Left renal cortex interstitium (tissue), 4 donors: ENCODE measurements around the gene TFEB. TPM values are rescaled to one million over a fixed set of nuclear protein-coding genes. Genes with fewer than 3 reads are reported as not detected.

ENCODE experiments used
- DNase-seq, 4 donors: peaks; one replicate each; pipeline ENCODE4 v3.0.0-alpha.2; 2013; ENCODE audit warnings: low read depth in 4 of 4, low spot score in 2 of 4, missing footprints in 1 of 4
- polyA plus RNA-seq, 4 donors: library from polyadenylated mRNA; unstranded; fragments of 120-200 nt; gene quantifications; one replicate each; pipeline ENCODE4 v1.2.1, GENCODE V29; 2013; ENCODE audit not compliant: insufficient read length in 4 of 4

Gene TFEB
- polyA plus RNA-seq, 4 donors, result 7.6 to 11.5 (median 10.2) TPM

DNA sequence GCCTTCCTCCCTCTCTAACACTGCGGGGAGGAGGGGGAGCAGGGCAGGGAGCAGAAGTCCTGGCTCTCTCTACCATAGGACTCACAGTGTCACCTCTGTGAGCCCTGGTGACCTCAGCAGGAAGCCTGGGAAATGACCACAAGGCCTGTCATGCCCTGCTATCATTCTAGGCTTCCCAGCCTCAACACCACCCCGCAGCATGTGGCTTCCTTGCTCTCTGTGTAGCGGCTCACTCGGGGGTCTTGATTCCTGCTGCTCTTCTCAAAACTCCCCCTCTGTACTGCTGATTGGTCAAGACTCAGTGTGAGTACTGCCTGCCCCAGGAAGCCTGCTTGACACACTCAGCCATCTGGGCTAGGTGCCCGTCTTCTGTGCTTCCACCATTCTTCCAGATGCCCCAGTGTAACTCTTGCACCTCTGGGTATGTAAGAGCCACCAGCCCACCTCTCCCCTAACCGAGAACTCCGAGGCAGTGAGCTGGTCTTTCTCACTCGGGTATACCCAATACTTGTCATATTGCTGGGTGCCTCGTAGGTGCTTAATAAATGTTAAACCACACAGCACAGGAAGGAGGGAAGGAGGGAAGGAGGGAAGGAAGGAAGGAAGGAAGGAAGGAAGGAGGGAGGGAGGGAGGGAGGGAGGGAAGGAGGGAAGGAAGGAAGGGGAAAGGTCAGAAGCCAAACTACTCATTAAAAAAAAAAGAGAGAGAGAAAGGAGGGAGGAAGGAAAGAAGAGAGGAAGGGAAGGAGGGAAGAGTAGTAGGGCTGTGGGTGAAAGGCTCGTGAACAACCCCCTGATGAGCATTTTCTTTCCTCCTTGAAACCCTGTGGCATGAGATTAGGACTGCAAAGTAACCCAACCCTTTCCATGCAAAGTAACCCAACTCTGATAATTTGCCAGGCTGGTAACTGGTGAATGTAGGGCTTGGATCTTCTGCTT, 92.2 kb downstream of the TFEB start:
- no peak for DNase-seq

DNA sequence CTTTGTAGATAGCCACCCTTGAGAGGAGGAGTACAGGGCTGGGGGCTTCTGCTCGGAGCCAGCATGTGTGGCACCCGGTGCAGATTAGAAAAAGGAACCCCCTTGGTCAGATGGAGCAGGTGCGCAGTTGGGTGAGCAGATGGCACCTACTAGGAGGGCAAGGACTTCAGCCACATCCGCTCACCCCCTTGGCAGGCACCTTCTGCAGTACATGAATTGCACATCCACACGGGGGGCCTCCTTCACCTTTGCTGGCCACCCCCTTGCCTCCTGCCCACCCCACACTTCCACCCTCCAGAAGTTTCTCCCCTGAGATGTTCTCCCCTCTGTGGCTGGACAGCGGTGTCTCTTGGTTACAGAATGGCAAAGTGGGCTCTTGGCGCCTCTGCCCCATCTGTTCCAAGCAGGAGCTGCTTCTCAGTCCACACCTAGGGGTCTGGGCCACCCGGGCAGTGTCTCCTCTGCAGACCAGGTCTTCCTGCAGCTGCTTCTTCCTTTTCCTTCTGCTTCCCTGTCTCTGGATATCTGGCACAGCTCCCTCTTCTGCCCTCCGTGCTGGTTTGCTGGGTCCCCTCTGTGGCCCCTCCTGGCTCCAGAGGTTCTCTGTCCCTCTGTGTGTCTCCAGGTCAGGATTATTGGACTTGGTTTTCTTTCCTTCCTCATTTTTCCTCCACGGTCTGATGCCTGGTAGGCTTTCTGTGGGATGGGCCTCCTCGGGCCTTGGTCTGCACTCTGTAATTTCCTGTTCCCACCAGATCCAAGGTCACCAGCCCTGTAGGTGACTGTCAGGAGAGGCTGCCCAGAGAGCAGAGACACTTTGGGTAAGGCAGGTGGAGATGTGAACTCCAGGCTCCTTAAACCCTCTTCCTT, 93.1 kb downstream of the TFEB start:
- DNase-seq, result no peak

DNA sequence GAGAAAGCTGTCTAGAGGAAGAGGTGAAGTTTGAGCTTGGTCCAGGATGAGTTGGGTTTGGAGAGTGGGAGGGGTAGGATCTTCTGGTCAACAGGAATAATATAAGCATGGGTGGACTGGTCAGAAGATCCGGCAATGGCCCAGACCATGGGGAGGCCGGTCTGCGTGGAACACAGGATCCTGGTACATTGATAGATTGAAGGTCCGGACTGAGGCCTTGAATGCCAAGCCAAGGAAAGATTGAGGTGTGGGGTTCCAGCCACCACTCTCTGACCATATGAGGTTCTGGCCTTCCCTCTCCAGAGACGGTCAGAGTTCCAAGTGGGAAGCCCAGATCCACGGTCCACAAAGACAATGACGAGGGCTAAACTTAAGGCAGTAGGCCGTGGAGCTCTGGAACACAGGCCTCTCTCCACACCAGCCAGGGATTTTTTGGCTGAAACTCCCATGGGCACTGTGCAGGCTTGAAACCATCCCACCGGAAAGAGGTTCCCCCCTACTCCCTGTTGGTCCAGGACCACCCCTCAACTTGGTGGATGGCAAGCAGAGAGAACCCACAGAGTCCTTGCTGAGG, 94.0 kb downstream of the TFEB start:
- no peak for DNase-seq

DNA sequence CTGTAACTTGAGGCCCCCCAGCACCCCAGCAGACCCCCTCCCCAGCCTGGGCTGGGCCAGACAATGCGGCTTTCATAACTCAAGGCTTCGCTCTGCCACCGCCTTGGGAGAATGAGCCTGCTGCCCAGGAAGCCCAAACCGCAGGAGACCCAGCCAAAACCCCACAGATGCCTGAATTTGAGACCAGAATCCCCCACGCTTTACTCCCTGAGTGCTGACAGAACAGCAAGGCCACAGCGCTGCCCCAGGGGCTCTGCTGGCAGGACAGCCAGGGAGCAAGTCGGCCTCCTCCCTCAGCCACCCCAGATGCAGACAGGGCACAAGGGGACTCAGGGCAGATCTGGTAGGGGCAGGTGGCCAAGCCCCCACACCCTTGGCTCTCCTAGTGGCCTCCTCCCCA, 95.0 kb downstream of the TFEB start:
- DNase-seq, result no peak

- no peak for DNase-seq
Observed at GRCh38 chr6:41639809-41640371, 95.5 kb downstream of the TFEB start.

DNA sequence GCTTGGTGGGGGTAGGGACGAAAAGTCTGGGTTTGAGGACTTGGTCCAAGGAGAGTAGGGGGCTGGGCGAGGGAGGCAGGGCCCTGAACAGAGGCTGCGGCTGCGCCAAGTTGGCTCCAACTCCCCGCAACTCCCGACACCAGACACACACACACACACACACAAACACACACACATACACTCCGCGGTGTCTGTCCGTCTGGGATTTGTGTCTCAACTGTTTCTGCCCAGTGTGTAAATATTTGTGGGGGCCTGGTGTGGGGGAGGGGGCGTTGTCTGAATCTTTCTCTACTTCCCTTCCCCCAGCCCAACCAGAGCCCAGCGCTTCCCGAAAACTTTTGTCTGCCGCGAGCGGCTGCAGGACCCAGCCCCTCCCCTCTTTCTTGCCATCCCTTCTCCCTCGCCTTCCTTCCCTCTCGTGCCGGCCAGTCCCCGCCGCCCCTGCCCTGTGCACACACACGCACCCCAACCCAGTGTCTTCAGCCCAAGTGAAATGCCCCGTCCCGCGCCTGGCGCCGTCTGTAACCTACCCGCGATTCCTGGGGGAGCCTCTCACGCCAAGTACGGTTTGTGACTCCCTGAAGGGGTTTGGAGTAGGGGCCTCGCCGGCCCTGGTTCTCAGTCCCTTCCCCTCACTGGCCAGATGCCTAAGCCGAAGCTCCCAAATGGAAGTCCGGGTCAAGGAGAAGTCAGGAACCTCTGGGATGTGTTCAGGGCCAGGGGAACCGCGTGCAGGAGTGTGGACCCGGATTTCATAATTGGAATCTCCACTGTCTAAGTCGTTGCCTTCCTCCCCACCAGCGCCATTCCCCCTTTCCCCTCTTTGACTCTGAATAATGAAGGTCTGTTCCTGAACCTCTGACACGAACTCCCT, 96.2 kb downstream of the TFEB start:
- DNase-seq, result no peak

DNA sequence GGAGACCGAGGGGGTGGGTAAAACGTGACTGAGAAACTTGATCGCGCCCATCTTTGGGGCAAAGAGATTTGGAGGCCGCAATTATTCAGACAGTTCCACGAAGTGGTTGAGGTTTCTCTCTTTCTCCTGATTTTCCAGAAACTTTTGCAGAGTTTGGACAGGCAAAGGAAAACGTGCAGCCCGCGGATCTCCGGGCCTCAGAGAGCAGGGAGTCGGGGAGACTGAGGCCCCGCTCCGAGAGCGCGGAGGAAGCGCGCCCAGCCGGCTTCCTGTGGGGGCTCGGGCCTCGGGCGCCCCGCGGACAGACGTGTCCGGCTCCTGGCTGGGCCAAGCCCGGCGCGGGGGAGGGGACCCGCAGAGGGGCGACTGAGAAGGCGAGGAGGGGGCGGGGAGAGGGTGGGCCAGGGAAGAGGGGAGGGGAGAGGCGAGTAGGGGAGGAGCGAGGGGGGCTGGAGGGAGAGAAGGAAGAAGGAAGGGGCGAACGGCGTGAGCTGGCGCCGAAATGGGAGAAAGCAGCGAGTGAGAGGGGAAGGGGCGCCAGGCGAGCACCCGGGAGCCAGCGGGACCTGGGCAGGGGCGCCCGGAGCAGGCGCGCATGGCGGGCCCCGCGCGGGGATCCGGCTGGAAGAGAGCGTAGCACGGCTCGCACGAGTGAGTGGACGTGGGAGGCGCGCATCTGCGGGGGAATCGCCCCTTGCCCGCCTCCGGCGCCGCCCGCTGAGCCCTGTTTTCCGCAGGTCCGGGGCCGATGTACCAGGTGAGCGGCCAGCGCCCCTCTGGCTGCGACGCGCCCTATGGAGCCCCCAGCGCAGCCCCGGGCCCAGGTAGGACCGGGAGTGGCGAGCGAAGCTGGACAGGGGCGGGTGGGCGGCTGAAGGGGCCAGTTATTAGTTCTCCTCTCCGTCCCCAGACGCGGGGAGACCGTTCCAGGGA, 97.1 kb downstream of the TFEB start, which contains the start of gene MDFI:
MDFI (plus strand) TSS at position 467 of the 933 bp plus-strand sequence; CDS start at position 749, 282 bp downstream.
- DNase-seq, result no peak

DNA sequence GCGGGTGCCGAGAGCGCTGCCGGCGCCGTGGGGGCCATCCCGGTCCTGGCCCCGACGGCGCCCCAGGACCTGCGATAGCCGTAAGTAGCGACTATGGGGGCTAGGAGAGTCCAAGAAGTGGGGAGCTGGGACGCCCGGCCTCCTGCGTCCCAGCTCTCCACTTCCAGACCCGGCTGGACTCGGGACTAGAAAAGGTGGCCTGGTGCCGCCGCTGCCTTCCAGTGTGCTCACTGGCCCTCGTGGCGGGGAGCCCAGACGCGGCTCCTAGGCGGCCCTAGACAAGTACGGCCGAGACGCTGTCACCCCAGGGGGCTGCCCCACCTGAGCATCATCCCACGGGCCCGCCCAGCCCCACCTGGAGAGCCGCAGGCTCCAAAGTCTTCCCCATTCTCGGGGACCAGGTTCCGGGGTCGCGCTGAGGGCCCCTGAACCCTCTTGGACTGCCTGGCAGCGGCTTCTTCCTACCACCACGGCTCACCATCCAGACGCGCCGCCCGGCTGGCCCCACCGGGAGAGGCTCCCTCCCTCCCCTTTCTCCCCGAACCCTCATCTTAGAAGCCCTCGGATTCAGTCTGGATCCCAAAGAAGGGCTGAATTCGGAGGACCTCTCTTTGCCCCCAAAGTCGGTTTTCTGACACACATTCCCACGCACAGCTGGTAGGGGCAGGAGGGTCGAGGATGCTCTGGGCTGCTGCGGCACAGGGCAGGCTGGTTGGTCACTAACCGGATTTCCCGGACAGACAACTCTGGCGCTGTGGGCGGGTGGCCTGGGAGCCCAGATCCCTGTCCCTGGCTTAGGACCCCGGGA, 98.0 kb downstream of the TFEB start:
- DNase-seq, result no peak

GRCh38 chr6:41636833-41637193, 98.6 kb downstream of the TFEB start:
- no peak for DNase-seq

- DNase-seq, result no peak
Observed at GRCh38 chr6:41635365-41635764, 100.0 kb downstream of the TFEB start.

GRCh38 chr6:41634657-41635056, 100.8 kb downstream of the TFEB start:
- DNase-seq, result no peak

Other genes with a start within 250 kb of the TFEB start
- gene FOXP4, start 189.2 kb downstream of the TFEB start, polyA plus RNA-seq, result 10 to 100 TPM; 24.5 to 50.2 (median 36.3) TPM
- gene MDFI, start 97.1 kb downstream of the TFEB start, polyA plus RNA-seq, result 10 to 100 TPM; 37.5 to 62.2 (median 49.3) TPM
- gene PGC, start 11.8 kb upstream of the TFEB start, polyA plus RNA-seq, result under 1 TPM in 2 of 4 donors, not detected in 2; 0.35 to 0.48 TPM
- 1 to 10 TPM; 6.0 to 8.0 (median 7.3) TPM for gene FRS3, start 44.3 kb upstream of the TFEB start, polyA plus RNA-seq
- gene PRICKLE4, start 45.2 kb upstream of the TFEB start, polyA plus RNA-seq, result 1 to 10 TPM; 1.9 to 6.7 (median 4.9) TPM
- gene TOMM6, start 52.1 kb upstream of the TFEB start, polyA plus RNA-seq, result 100 to 1,000 TPM; 211 to 256 (median 229) TPM
- 10 to 100 TPM in 2 of 4 donors, 1 to 10 TPM in 2; 9.2 to 18.0 (median 13.9) TPM for gene USP49, start 159.8 kb upstream of the TFEB start, polyA plus RNA-seq
- gene MED20, start 185.5 kb upstream of the TFEB start, polyA plus RNA-seq, result 10 to 100 TPM; 35.6 to 43.6 (median 39.2) TPM
- gene BYSL, start 185.9 kb upstream of the TFEB start, polyA plus RNA-seq, result 10 to 100 TPM; 28.0 to 31.1 (median 29.9) TPM
- gene CCND3, start 206.2 kb upstream of the TFEB start, polyA plus RNA-seq, result 10 to 100 TPM; 25.0 to 35.4 (median 30.6) TPM